H1 (cell line): ENCODE data around the gene OR2A2. TPM values are rescaled to one million over a fixed set of nuclear protein-coding genes. Genes with fewer than 3 reads are reported as not detected.

ENCODE experiments used
- CTCF ChIA-PET: fragments of 300-600 bp; sonication (Branson Sonifier 250); formaldehyde crosslinking; loops from one replicate; lab custom pipeline; 2021; ENCODE audit not compliant: partially characterized antibody; lab: Charles Lee
- POLR2A ChIA-PET: fragments of 300-600 bp; sonication (Branson Sonifier 250); formaldehyde crosslinking; loops from one replicate; lab custom pipeline; 2021; ENCODE audit warnings: inconsistent platforms; ENCODE audit not compliant: partially characterized antibody; lab: Charles Lee
- DNase-seq, 2 experiments: peaks; one replicate each; pipeline versions ENCODE4 v3.0.0 to v3.0.0-alpha.2; 2010 to 2022; ENCODE audit warnings: low spot score in 2 of 2, low read depth in 1 of 2, mixed read lengths in 1 of 2
- FAIRE-seq: peaks from 2 replicates; lab custom pipeline; 2011; peaks lifted over from hg19 to GRCh38; lab: Jason Lieb, UNC
- H2AFZ ChIP-seq: 2 replicates; pipeline ENCODE4 v1.8.1; 2012; ENCODE audit warnings: low read length, inconsistent platforms
- H2AK5ac ChIP-seq: 2 replicates; pipeline ENCODE4 v1.6.1; 2013; ENCODE audit warnings: low read depth, low read length
- H2BK120ac ChIP-seq: replicated peaks from 2 replicates; pipeline ENCODE3; 2013; ENCODE audit warnings: low read depth, low read length, inconsistent platforms
- H2BK12ac ChIP-seq: 2 replicates; pipeline ENCODE4 v1.6.1; 2013; ENCODE audit warnings: low read depth, low read length
- H2BK15ac ChIP-seq: 2 replicates; pipeline ENCODE4 v1.6.1; 2013; ENCODE audit warnings: low read length
- H2BK20ac ChIP-seq: 2 replicates; pipeline ENCODE4 v1.6.1; 2013; ENCODE audit warnings: low read length
- H2BK5ac ChIP-seq: 2 replicates; pipeline ENCODE4 v1.6.1; 2013; ENCODE audit warnings: low read depth, low read length
- H3K14ac ChIP-seq: 2 replicates; pipeline ENCODE4 v1.6.1; 2013; ENCODE audit warnings: inconsistent platforms; ENCODE audit not compliant: insufficient read length
- H3K18ac ChIP-seq: 2 replicates; pipeline ENCODE4 v1.6.1; 2013; ENCODE audit warnings: low read length; ENCODE audit errors: extremely low read depth
- H3K23ac ChIP-seq: 2 replicates; pipeline ENCODE4 v1.6.1; 2013; ENCODE audit warnings: inconsistent platforms; ENCODE audit not compliant: insufficient read length
- H3K23me2 ChIP-seq: 2 replicates; pipeline ENCODE4 v1.6.1; 2013; ENCODE audit warnings: low read depth, low read length
- H3K27ac ChIP-seq: 2 replicates; pipeline ENCODE4 v1.6.1; 2011; ENCODE audit warnings: low read depth, low read length, inconsistent platforms
- H3K27me3 ChIP-seq, 4 experiments: replicated peaks in 1 of 4; 1 replicate in 1 of 4; 2 replicates in 3 of 4; pipeline versions ENCODE4 v1.6.1 to v1.8.1; 2011 to 2013; ENCODE audit warnings: low read length in 3 of 4, mild to moderate bottlenecking in 3 of 4, inconsistent platforms in 2 of 4, mixed read lengths in 2 of 4, moderate library complexity in 1 of 4; ENCODE audit not compliant: control insufficient read depth in 3 of 4, insufficient read depth in 3 of 4; ENCODE audit errors: extremely low read depth in 1 of 4
- H3K36me3 ChIP-seq, 4 experiments: 2 replicates each; pipeline versions ENCODE4 v1.6.1 to v1.8.1; 2011 to 2013; ENCODE audit warnings: mild to moderate bottlenecking in 4 of 4, low read length in 3 of 4, moderate library complexity in 2 of 4, control low read depth in 1 of 4, inconsistent platforms in 1 of 4; ENCODE audit not compliant: insufficient read depth in 4 of 4, control insufficient read depth in 2 of 4
- H3K4ac ChIP-seq: replicated peaks from 2 replicates; pipeline ENCODE3; 2013; ENCODE audit warnings: low read length, low read depth, mixed read lengths, inconsistent platforms; ENCODE audit not compliant: insufficient read length
- H3K4me1 ChIP-seq, 4 experiments: replicated peaks in 1 of 4; 1 replicate in 1 of 4; 2 replicates in 3 of 4; pipeline versions ENCODE4 v1.6.1 to v1.8.1; 2011 to 2013; ENCODE audit warnings: low read length in 3 of 4, inconsistent platforms in 2 of 4, mixed read lengths in 1 of 4; ENCODE audit not compliant: insufficient read depth in 4 of 4, control insufficient read depth in 3 of 4
- H3K4me2 ChIP-seq, 2 experiments: 2 replicates each; pipeline versions ENCODE4 v1.6.1 to v1.8.1; 2011 to 2013; ENCODE audit warnings: low read depth in 2 of 2, low read length in 2 of 2, control low read depth in 1 of 2, inconsistent platforms in 1 of 2, mild to moderate bottlenecking in 1 of 2; ENCODE audit not compliant: insufficient read depth in 1 of 2
- H3K4me3 ChIP-seq, 4 experiments: fragments of 200-600, 300-600 bp in 1 of 4; sonication (generic), shearing (Covaris generic), sonication (Bioruptor Twin) in 1 of 4; 2 replicates each; pipeline versions ENCODE4 v1.5.1 to v1.8.1; 2011 to 2016; ENCODE audit warnings: low read length in 4 of 4, low read depth in 3 of 4, control low read depth in 2 of 4, inconsistent platforms in 2 of 4, mild to moderate bottlenecking in 2 of 4, mixed read lengths in 1 of 4, moderate library complexity in 1 of 4; ENCODE audit not compliant: insufficient read depth in 2 of 4; ENCODE audit errors: extremely low read depth in 1 of 4
- H3K56ac ChIP-seq: replicated peaks from 2 replicates; pipeline ENCODE3; 2013; ENCODE audit warnings: low read depth, mild to moderate bottlenecking, mixed read lengths, low read length, inconsistent platforms; ENCODE audit not compliant: insufficient read length
- H3K79me1 ChIP-seq: 2 replicates; pipeline ENCODE4 v1.6.1; 2013; ENCODE audit warnings: low read depth, low read length, control low read depth
- H3K79me2 ChIP-seq, 2 experiments: 2 replicates each; pipeline versions ENCODE4 v1.6.1 to v1.8.1; 2012 to 2013; ENCODE audit warnings: low read length in 2 of 2, mild to moderate bottlenecking in 2 of 2, inconsistent platforms in 1 of 2; ENCODE audit not compliant: insufficient read depth in 2 of 2, control insufficient read depth in 1 of 2
- H3K9ac ChIP-seq, 4 experiments: replicated peaks in 1 of 4; 1 replicate in 1 of 4; 2 replicates in 3 of 4; pipeline versions ENCODE4 v1.6.1 to v1.8.1; 2011 to 2013; ENCODE audit warnings: low read depth in 3 of 4, low read length in 3 of 4, control low read depth in 2 of 4, mild to moderate bottlenecking in 2 of 4, moderate library complexity in 2 of 4, inconsistent platforms in 1 of 4; ENCODE audit errors: extremely low read depth in 1 of 4
- H3K9me3 ChIP-seq, 2 experiments: 2 replicates each; pipeline versions ENCODE4 v1.6.1 to v1.8.1; 2012 to 2013; ENCODE audit warnings: mild to moderate bottlenecking in 2 of 2, moderate library complexity in 2 of 2, control low read depth in 1 of 2, inconsistent platforms in 1 of 2, low read depth in 1 of 2, low read length in 1 of 2, mixed read lengths in 1 of 2; ENCODE audit not compliant: insufficient read depth in 2 of 2
- H4K20me1 ChIP-seq, 2 experiments: replicated peaks in 1 of 2; 2 replicates each; pipeline versions ENCODE3 to v1.8.1; 2011 to 2013; ENCODE audit warnings: inconsistent platforms in 2 of 2, low read length in 2 of 2, mild to moderate bottlenecking in 1 of 2; ENCODE audit not compliant: insufficient read depth in 2 of 2, control insufficient read depth in 1 of 2
- H4K5ac ChIP-seq: 2 replicates; pipeline ENCODE4 v1.6.1; 2013; ENCODE audit warnings: low read length, low read depth, mixed read lengths, inconsistent platforms; ENCODE audit not compliant: insufficient read length
- H4K8ac ChIP-seq: 2 replicates; pipeline ENCODE4 v1.8.0; 2013; ENCODE audit warnings: mild to moderate bottlenecking, moderate library complexity, low read length, inconsistent platforms; ENCODE audit not compliant: insufficient read depth; ENCODE audit errors: extremely low read depth
- H4K91ac ChIP-seq: replicated peaks from 2 replicates; pipeline ENCODE3; 2013; ENCODE audit warnings: low read length, mixed read lengths, inconsistent platforms; ENCODE audit not compliant: insufficient read length
- ASH2L ChIP-seq: fragments of 200-600, 300-600 bp; sonication (generic); IDR thresholded peaks from one replicate; pipeline ENCODE4 v1.7.1; 2017; ENCODE audit warnings: low read length
- ATF3 ChIP-seq: IDR thresholded peaks from 2 replicates; pipeline ENCODE4 v1.6.1; 2011; ENCODE audit warnings: low read depth, mild to moderate bottlenecking, low read length; ENCODE audit not compliant: insufficient read depth
- POLR2A ChIP-seq, 2 experiments: IDR thresholded peaks; 1 replicate in 1 of 2; 2 replicates in 1 of 2; pipeline ENCODE4 v1.6.1; 2011; ENCODE audit warnings: low read depth in 2 of 2, low read length in 2 of 2, mild to moderate bottlenecking in 2 of 2; ENCODE audit errors: control extremely low read depth in 1 of 2
- RBBP5 ChIP-seq: IDR thresholded peaks from 2 replicates; pipeline ENCODE4 v1.7.1; 2012; ENCODE audit warnings: low read depth, mild to moderate bottlenecking, inconsistent platforms, low read length, moderate library complexity, borderline replicate concordance
- SAP30 ChIP-seq: fragments of 300-600 bp; sonication (generic); IDR thresholded peaks from 2 replicates; pipeline ENCODE4 v1.7.1; 2012; ENCODE audit warnings: low read length, moderate library complexity, mild to moderate bottlenecking, inconsistent platforms; ENCODE audit not compliant: insufficient read depth, insufficient replicate concordance
- SP1 ChIP-seq: IDR thresholded peaks from 2 replicates; pipeline ENCODE4 v1.6.1; 2011; ENCODE audit warnings: low read depth, low read length
- SP2 ChIP-seq: IDR thresholded peaks from 2 replicates; pipeline ENCODE4 v1.6.1; 2012; ENCODE audit warnings: mild to moderate bottlenecking, low read length, inconsistent platforms
- TAF1 ChIP-seq: IDR thresholded peaks from 2 replicates; pipeline ENCODE4 v1.6.1; 2011; ENCODE audit warnings: mild to moderate bottlenecking, low read depth, low read length
- polyA plus RNA-seq, 7 experiments: library from polyadenylated mRNA; depleted of rRNA in 3 of 7; stranded (reverse) in 5 of 7; unstranded in 2 of 7; fragments of >200 nt in 5 of 7; fragments of 200-250 nt in 2 of 7; gene quantifications; 1 replicate in 5 of 7; 2 replicates in 1 of 7; 4 replicates in 1 of 7; pipeline versions ENCODE4 v1.2.1 to v1.2.3, GENCODE V29; 2011 to 2013; ENCODE audit warnings: missing spikeins in 2 of 7, mixed read lengths in 2 of 7
- total RNA-seq: library from RNA; stranded (reverse); fragmentation: NEBNext Ultra II Directional; extraction: Animal tissue kit (Norgen Biotek cat#: 25700); gene quantifications from 2 replicates; pipeline ENCODE4 v1.2.1, GENCODE V29; 2021

Gene OR2A2
- total and polyA plus RNA-seq, 2 of the 8 experiments (the other 6 are each of a cell fraction or from before 2014, with no cell fraction given) = not detected

- Histone ChIP-seq H3K4ac (no peak overlapping the region), H3K18ac (no peak overlapping the region), H3K27me3 (no peaks in the 10 kb centered on the region), H3K23ac (no peak overlapping the region), H3K4me2 (no peak overlapping the region), H3K4me1 (no peaks in the 10 kb centered on the region), H2BK20ac (no peak overlapping the region), H4K8ac (no peak overlapping the region), H3K36me3 (no peaks in the 10 kb centered on the region), H4K5ac (no peak overlapping the region), H3K4me3 (no peak overlapping the region), H2BK15ac (no peak overlapping the region), H3K23me2 (no peaks in the 10 kb centered on the region), H4K20me1 (no peaks in the 10 kb centered on the region), H3K27ac (no peak overlapping the region), H3K9ac (no peak overlapping the region), H4K91ac (no peak overlapping the region), H2BK120ac (no peak overlapping the region), H3K14ac (no peak overlapping the region), H3K9me3 (no peaks in the 10 kb centered on the region), H3K79me2 (no peaks in the 10 kb centered on the region), H2AK5ac (no peak overlapping the region), H3K79me1 (no peaks in the 10 kb centered on the region), H3K56ac (no peak overlapping the region), H2BK12ac (no peak overlapping the region), H2AFZ (no peak overlapping the region), H2BK5ac (no peak overlapping the region)
- FAIRE-seq (no peak), DNase-seq (no peak)
- POLR2A ChIA-PET = no interaction called here
- CTCF ChIA-PET = interaction anchor here (0.7 kb wide), 1 partner anchor 10 kb away, joined by 3 read pairs; no protein-coding TSS in a partner anchor
- TF ChIP-seq ASH2L = no peak
- TF ChIP-seq ATF3 = no peak
- no peak for TF ChIP-seq SAP30
- TF ChIP-seq TAF1 = no peak
- no peak for TF ChIP-seq RBBP5
- TF ChIP-seq SP2 = no peak
- TF ChIP-seq SP1 = no peak
- TF ChIP-seq POLR2A (IDR thresholded peaks at IDR 0.05; ENCODE audit: control extremely low read depth in 1 of 2, low read depth in 2 of 2, low read length in 2 of 2) = no peak
Observed at GRCh38 chr7:144105211-144105610, 4.2 kb upstream of the OR2A2 start.
